ENCODE data around the gene BABAM2.
"Not testable (repeated sequence)": the region's sequence is repeated elsewhere in the genome, so short reads cannot be mapped to it uniquely, and the experiment has no call there.

BABAM2 gene

GRCh38 chr2:27960237-27960912 lies 69.8 kb downstream of the BABAM2 start:
- no peak for TF ChIP-seq CTCF (IDR thresholded peaks at IDR 0.05; ENCODE audit: low read depth, low read length)
- peak; percentile 80 for DNase-seq (ENCODE audit: extremely low read depth, low read depth)

- no peak for DNase-seq (ENCODE audit: extremely low read depth, low read depth)
- TF ChIP-seq CTCF (IDR thresholded peaks at IDR 0.05; ENCODE audit: low read depth, low read length): no peak
Observed at GRCh38 chr2:27962006-27962405, 71.5 kb downstream of the BABAM2 start.

GRCh38 chr2:27963472-27963871 lies 72.9 kb downstream of the BABAM2 start:
- DNase-seq (ENCODE audit: extremely low read depth, low read depth): no peak
- TF ChIP-seq CTCF (IDR thresholded peaks at IDR 0.05; ENCODE audit: low read depth, low read length): no peak

- TF ChIP-seq CTCF (IDR thresholded peaks at IDR 0.05; ENCODE audit: low read depth, low read length): no peak
- no peak for DNase-seq (ENCODE audit: extremely low read depth, low read depth)
Observed at GRCh38 chr2:27964067-27964466, 73.5 kb downstream of the BABAM2 start.

- DNase-seq (ENCODE audit: extremely low read depth, low read depth): no peak
Observed at GRCh38 chr2:27965841-27966240, 75.3 kb downstream of the BABAM2 start.

GRCh38 chr2:27966466-27966865 lies 75.9 kb downstream of the BABAM2 start:
- DNase-seq (ENCODE audit: extremely low read depth, low read depth): no peak
- no peak for TF ChIP-seq CTCF (IDR thresholded peaks at IDR 0.05; ENCODE audit: low read depth, low read length)

More at GRCh38 chr2:27965841-27966240, 75.3 kb downstream of the BABAM2 start:
- no peak for TF ChIP-seq CTCF (IDR thresholded peaks at IDR 0.05; ENCODE audit: low read depth, low read length)

GRCh38 chr2:27967076-27967475 lies 76.5 kb downstream of the BABAM2 start:
- no peak for TF ChIP-seq CTCF (IDR thresholded peaks at IDR 0.05; ENCODE audit: low read depth, low read length)
- DNase-seq (ENCODE audit: extremely low read depth, low read depth): no peak

- not testable (repeated sequence) for DNase-seq (ENCODE audit: extremely low read depth, low read depth)
Observed at GRCh38 chr2:27968045-27968444, 77.5 kb downstream of the BABAM2 start.

GRCh38 chr2:27968957-27969356 lies 78.4 kb downstream of the BABAM2 start:
- DNase-seq (ENCODE audit: extremely low read depth, low read depth): not testable (repeated sequence)
